GM12872 (cell line): ENCODE measurements around the gene SMAD4.

Source experiments
- TF ChIP-seq, protein P1 (sequence below): IDR thresholded peaks from 3 replicates; pipeline ENCODE4 v1.5.1; 2011; ENCODE audit warnings: low read depth, mild to moderate bottlenecking, low read length, moderate library complexity; ENCODE audit not compliant: insufficient read depth

SMAD4 gene

DNA sequence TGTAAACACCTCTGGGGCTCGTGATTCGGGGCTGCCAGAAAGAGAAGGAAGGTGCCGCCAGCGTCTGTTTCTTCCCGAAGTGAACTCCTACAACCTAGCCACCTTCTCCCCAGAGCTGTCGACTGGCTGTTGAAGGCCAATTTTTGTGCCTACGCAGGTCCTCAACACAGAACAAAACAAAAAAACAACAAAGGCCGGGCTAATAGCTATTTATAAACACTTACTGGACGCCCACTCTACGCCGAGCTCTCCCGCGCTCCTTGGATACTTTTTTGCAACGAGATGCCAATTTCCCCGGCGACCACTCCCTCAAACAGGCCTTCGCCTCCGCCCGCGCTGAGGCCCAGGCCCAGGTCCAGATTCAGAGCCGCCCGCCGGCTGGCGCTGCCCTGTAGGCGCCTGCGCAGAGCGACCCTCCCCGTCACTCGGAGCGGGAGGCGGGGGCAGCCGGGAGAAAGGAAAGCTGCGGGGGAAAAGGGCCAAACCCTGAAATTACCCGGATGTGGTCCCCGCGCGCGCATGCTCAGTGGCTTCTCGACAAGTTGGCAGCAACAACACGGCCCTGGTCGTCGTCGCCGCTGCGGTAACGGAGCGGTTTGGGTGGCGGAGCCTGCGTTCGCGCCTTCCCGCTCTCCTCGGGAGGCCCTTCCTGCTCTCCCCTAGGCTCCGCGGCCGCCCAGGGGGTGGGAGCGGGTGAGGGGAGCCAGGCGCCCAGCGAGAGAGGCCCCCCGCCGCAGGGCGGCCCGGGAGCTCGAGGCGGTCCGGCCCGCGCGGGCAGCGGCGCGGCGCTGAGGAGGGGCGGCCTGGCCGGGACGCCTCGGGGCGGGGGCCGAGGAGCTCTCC is at the start of gene SMAD4:
SMAD4 (plus strand) TSS at position 520 of the 843 bp plus-strand sequence. CDS start 16,834 bp downstream, outside the sequence.
- TF ChIP-seq, protein P1, sequence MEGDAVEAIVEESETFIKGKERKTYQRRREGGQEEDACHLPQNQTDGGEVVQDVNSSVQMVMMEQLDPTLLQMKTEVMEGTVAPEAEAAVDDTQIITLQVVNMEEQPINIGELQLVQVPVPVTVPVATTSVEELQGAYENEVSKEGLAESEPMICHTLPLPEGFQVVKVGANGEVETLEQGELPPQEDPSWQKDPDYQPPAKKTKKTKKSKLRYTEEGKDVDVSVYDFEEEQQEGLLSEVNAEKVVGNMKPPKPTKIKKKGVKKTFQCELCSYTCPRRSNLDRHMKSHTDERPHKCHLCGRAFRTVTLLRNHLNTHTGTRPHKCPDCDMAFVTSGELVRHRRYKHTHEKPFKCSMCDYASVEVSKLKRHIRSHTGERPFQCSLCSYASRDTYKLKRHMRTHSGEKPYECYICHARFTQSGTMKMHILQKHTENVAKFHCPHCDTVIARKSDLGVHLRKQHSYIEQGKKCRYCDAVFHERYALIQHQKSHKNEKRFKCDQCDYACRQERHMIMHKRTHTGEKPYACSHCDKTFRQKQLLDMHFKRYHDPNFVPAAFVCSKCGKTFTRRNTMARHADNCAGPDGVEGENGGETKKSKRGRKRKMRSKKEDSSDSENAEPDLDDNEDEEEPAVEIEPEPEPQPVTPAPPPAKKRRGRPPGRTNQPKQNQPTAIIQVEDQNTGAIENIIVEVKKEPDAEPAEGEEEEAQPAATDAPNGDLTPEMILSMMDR: no peak

DNA sequence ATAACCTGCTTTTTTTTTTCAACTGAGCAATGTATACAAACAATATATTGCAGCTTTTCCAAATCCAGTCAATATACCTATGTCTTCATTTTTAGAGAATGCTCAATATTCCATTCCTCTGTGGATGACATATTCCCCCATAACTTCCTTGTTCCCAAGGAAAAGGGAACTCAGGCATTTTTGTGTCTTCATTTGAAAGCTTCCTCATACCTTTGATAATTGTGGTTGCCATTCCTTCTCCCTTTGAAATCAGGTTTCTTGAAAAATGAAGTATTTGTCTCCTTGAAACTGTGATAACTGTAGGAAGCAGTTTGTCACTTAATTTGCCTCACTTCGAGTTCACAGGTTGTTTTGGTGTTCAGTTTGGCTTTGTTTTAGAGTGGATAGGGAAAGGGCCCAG is 48.6 kb upstream of the SMAD4 start:
- TF ChIP-seq, protein P1: no peak

DNA sequence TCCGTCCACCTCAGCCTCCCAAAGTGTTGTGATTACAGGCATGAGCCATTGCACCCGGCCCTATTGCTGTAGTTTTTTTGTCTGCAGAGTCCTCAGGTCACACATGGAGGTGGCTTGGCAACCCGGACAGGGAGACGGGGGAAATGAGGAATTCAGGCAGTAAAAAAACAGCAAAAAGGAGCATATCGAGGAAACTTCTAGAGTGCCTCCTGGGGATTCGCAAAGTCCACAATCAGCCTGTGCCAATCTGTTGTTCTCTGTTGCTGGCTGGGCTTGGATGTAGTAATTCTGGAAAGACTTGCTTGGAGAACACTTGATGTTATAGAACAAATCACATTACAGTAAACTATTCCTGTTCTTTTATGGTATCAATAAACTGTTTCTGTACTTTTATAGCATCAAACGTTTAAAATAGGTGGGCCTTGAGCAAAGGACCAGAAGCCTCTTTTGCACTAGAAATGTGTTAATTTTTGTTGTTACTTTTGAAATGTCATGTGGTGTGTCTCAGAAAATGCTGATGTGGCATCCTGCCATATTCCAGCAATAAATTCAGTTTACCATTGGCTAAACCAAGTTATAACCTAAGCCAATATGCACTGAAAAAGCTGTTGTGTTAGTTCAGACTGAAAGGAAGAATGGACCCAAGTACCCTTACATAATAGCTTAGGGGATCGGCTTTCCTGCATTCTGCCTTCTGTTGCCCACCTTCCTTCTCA is 47.8 kb upstream of the SMAD4 start:
- TF ChIP-seq, protein P1: no peak

DNA sequence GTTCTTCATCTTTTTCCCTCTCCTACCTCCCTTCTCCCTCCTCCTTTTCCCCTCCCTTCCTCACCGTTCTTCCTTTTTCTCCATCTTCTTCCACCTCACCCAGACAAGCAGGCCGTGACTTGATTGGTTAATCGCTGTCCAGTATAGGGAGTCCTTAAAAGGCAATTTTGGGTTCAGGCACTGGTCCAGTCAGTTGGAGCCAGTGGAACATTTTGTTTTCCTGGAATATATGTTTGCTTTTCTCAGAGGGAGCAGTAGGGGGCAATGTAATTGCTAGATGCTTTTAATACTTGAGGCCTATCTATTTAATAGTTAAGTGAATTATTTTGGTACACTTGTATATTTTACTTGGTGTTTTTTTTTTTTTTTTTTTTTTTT is 47.2 kb upstream of the SMAD4 start:
- TF ChIP-seq, protein P1: no peak

DNA sequence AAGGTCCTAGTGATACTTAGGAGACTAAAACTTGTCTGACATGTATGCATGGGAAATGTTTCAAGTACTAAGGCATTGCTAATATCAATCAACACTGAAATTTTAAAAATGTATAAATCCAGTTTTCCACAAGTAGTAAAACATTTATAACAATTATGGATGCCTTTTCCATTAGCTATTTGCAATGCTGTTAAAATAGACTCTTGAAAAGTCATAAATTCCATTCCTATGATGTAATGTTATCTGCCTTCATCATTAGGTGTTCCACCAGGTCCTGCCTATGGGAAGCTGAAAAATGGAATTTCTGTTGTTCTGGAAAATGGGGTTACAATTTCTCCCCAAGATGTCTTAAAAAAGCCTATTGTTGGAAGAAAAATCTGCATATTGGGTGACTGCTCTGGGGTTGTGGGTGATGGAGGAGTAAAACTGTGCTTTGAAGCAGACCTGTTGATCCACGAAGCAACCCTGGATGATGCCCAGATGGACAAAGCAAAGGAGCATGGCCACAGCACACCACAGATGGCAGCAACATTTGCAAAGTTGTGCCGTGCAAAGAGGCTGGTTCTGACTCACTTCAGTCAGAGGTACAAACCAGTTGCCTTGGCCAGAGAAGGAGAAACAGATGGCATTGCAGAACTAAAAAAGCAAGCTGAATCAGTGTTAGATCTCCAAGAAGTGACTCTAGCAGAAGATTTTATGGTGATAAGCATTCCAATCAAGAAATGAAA is 43.5 kb upstream of the SMAD4 start:
- TF ChIP-seq, protein P1: no peak

DNA sequence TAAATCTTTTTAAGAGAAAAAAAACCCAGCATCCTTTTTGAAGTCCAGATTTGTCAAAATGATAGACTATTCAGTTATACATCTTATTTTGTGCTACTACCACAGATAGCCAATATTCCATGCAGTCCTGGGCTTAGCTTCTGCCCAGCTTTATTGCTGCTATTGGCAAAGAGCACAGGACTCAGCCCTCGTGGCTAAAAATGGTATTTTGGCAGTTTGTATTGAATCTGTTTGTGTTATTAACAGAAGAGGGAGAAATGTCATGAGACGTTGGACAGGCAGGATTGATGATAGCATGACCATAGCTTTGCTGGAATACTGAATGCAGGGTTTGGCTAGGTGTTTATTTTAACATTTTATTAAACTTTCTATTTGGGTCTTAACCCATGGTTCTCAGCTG is 42.8 kb upstream of the SMAD4 start:
- TF ChIP-seq, protein P1: no peak

DNA sequence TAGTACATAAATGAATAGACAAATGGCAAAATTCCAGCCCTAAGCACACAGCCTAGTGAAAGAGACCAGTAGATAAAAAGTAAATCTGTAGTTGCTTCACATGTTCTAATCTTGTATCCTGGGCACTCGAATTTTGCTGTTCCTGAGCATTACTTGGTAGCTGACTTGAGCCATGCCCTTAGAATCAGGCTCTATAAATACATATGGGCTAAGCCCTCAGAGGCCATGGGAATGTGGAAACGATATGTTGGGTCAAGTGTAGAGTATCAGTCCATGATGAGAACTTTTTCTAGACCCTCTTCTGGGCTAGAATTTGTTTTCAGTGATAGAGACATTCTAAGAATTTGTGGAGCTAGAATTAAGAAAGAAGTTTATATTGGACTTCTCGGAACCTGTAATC is 40.3 kb upstream of the SMAD4 start:
- TF ChIP-seq, protein P1: no peak
